ENCODE results near the gene PAH.

The PAH gene

GRCh38 chr12:102958073-102958829 is 41.2 kb upstream of the PAH start:
- in situ Hi-C loops (cut with MboI; ENCODE audit: low pct_unique_long_range_greater_than_20kb, low sequenced_read_pairs, unreplicated experiment): no loop called here
- DNase-seq (ENCODE audit: low spot score): peak; percentile 84
- TF ChIP-seq CTCF (IDR thresholded peaks at IDR 0.05; ENCODE audit: extremely low read depth, insufficient read depth, missing control alignments): peak; percentile 9

DNA sequence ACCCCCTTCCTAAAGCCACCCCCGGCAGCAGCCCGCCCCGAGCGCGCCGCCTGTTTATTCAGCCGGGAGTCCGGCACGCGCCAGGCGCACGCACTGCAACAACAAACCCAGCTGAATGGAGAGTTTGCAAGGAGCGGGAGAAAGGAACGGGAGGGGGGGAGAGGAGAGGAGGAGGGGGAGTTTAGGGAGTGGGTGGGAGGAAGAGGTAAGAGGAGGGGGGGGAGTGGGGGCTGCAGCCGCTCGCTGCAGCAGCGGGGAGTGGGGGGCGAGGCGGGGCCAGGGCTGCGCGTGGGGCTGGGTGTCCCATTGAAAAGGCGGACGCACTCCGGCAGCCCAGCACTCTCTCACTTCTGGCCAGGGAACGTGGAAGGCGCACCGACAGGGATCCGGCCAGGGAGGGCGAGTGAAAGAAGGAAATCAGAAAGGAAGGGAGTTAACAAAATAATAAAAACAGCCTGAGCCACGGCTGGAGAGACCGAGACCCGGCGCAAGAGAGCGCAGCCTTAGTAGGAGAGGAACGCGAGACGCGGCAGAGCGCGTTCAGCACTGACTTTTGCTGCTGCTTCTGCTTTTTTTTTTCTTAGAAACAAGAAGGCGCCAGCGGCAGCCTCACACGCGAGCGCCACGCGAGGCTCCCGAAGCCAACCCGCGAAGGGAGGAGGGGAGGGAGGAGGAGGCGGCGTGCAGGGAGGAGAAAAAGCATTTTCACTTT is 40.5 kb upstream of the PAH start, which contains the start of gene ASCL1:
Gene ASCL1, plus strand, starts transcription at position 336 of the 712 bp plus-strand sequence. CDS start 571 bp downstream, outside the sequence.
- peak; percentile 75 for DNase-seq (ENCODE audit: low spot score)
- TF ChIP-seq CTCF (IDR thresholded peaks at IDR 0.05; ENCODE audit: extremely low read depth, insufficient read depth, missing control alignments): no peak
- in situ Hi-C loops (cut with MboI; ENCODE audit: low pct_unique_long_range_greater_than_20kb, low sequenced_read_pairs, unreplicated experiment): no loop called here

DNA sequence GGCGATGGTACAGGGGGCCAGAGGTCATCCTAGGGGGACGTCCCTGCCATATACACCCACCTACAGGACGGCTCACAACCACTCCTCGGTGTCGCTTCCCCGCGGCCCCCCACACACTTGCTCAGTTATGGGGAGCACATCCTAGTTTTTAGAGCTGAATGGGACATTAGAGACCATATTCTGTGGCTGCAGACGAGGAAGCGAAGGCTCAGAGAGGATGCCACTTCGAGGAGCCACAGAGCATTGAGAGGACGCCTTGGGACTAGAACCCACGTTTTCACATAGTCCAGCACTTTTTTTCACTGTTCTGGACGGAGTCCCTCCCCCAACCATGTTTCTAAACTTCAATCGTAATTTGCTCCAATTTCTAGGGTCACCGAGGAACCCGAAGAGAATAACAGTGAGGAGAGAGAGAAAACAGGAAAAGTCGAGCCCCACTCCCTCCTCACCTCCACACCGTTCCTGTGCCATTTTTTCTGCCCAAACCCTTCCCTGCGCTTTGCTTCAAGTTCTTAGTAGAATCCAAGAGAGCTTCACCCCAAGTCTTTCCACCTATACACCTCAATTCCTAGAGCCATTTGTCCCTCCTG is 39.8 kb upstream of the PAH start:
- no peak for TF ChIP-seq CTCF (IDR thresholded peaks at IDR 0.05; ENCODE audit: extremely low read depth, insufficient read depth, missing control alignments)
- no peak for DNase-seq (ENCODE audit: low spot score)
- in situ Hi-C loops (cut with MboI; ENCODE audit: low pct_unique_long_range_greater_than_20kb, low sequenced_read_pairs, unreplicated experiment): no loop called here

- DNase-seq (ENCODE audit: low spot score): no peak
- in situ Hi-C loops (cut with MboI; ENCODE audit: low pct_unique_long_range_greater_than_20kb, low sequenced_read_pairs, unreplicated experiment): no loop called here
- no peak for TF ChIP-seq CTCF (IDR thresholded peaks at IDR 0.05; ENCODE audit: extremely low read depth, insufficient read depth, missing control alignments)
Observed at GRCh38 chr12:102955926-102956737, 39.1 kb upstream of the PAH start.

DNA sequence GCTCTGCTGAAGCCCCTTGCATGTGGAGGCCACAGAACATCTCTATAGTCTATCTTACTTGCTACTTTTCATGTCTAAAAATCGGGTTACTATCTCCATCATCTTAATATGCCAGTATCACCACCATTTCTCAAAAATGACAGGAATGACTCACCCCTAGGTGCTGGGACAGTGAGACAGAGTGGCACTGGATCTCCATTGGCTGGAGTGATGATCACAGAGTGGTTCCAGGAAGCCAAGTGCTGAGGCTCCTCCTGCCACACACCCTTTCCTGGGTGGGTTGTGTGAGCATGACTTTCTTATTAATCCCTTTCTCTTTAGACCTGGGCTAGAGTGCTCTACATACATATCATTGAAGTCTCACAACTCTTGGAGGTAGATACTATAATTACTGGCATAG is 37.1 kb upstream of the PAH start:
- in situ Hi-C loops (cut with MboI; ENCODE audit: low pct_unique_long_range_greater_than_20kb, low sequenced_read_pairs, unreplicated experiment): no loop called here
- no peak for DNase-seq (ENCODE audit: low spot score)
- no peak for TF ChIP-seq CTCF (IDR thresholded peaks at IDR 0.05; ENCODE audit: extremely low read depth, insufficient read depth, missing control alignments)

DNA sequence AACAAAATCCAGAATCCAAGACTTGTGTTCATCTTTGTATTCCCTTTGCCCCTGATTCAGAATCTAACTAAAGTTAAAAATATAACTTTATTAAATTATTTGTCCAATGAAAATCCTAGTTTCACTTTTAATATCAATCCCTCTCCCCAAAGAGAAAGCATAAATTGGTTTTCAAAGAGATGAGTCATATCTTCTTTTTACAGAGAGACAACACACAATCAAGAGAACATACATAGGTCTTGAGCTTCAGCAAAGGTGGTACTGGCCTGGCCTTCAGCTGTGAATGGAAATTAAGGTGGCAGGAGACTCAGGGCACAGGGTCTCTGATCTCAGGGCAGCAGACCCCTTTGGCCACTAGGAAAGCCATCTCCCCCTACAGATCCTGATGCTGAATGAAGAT is 36.2 kb upstream of the PAH start:
- TF ChIP-seq CTCF (IDR thresholded peaks at IDR 0.05; ENCODE audit: extremely low read depth, insufficient read depth, missing control alignments): no peak
- DNase-seq (ENCODE audit: low spot score): peak; percentile 64
- in situ Hi-C loops (cut with MboI; ENCODE audit: low pct_unique_long_range_greater_than_20kb, low sequenced_read_pairs, unreplicated experiment): no loop called here
